GM18517 (cell line): ENCODE data around the gene SDHA.

ENCODE experiments used
- ATAC-seq: cut with Tn5 transposase; IDR thresholded peaks from one replicate; pipeline ENCODE4 v1.9.1; 2021; ENCODE audit warnings: mild to moderate bottlenecking, moderate library complexity; ENCODE audit not compliant: unreplicated experiment

Gene SDHA

GRCh38 chr5:217494-218456 lies at the start of gene SDHA, which contains the start of gene CCDC127:
SDHA (plus strand) TSS chr5:218320; CDS start chr5:218356, 36 bp downstream.
CCDC127 (minus strand) TSS chr5:218153; CDS start chr5:216849, 1,304 bp downstream.
- ATAC-seq = peak; percentile 49

GRCh38 chr5:169071-169727 lies 48.9 kb upstream of the SDHA start:
- no peak for ATAC-seq

DNA sequence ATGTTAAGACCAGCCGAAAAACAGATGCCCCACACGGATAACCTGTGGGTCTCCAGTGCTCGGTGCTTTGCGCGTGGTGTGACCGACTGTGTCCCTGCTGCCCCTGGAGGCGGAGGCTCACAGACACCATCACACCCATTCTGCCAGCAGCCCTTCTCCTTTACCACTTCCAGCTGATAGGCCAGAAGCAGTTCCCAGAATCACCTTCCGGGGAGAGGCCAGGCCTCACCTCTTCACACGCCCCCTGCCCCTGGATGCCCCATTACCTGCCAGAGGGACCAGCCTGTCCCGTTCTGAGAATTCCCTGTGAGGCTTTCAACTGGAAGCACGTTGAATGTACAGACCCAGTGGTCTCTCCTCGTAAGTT lies 48.4 kb upstream of the SDHA start:
- no peak for ATAC-seq

GRCh38 chr5:170971-171800 lies 46.9 kb upstream of the SDHA start:
- no peak for ATAC-seq

DNA sequence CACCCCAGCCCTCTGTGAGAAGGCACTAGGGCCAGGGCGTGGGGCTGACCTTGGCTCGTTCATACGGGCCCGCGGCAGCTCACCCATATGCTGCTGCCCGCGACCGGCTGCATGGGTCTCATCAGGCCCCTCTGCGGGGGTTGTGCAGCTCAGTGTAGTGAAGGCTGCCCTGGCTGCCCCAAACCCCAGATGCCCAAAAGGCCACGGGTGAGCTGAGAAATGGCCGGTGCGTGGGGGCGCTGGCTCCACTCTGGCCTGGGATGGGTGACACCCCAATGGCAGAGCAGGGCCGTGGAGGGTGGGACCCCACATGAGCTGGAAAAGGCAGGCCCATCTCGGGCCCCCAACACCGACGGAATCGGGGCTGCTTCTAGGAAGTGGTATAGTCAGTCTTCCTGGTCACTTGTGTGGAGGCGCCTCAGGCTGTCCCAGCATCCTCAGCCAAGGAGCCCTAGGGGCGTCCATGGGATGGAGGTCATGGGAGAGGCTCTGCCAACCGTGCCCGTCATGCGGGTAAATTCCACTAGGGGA lies 46.3 kb upstream of the SDHA start:
- ATAC-seq = no peak

GRCh38 chr5:172421-172820 lies 45.7 kb upstream of the SDHA start:
- ATAC-seq = no peak

DNA sequence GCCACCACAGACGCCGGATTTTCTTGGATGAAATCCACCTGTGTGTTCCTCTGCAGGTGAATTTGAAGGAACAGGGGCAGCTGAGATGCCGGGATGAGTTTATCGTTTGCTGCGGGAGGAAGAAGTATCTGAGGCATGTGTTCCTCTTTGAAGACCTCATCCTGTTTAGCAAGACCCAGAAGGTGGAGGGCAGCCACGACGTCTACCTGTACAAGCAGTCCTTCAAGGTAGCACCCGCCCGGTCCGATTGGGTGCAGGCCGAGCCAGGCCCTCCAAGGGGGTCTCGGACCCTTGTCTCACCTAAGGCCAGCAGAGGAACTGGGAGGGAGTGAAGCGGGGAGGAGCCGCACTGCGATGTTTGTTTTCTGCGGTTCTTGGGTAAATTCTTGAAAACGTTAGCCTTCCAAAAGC lies 45.3 kb upstream of the SDHA start:
- no peak for ATAC-seq

GRCh38 chr5:173392-174290 lies 44.5 kb upstream of the SDHA start:
- no peak for ATAC-seq

GRCh38 chr5:174291-174600 lies 43.9 kb upstream of the SDHA start:
- ATAC-seq = no peak

GRCh38 chr5:174876-175465 lies 43.1 kb upstream of the SDHA start:
- ATAC-seq = no peak

GRCh38 chr5:176296-176823 lies 41.8 kb upstream of the SDHA start:
- no peak for ATAC-seq

- ATAC-seq = no peak
Measured at GRCh38 chr5:178110-178509, 40.0 kb upstream of the SDHA start.

DNA sequence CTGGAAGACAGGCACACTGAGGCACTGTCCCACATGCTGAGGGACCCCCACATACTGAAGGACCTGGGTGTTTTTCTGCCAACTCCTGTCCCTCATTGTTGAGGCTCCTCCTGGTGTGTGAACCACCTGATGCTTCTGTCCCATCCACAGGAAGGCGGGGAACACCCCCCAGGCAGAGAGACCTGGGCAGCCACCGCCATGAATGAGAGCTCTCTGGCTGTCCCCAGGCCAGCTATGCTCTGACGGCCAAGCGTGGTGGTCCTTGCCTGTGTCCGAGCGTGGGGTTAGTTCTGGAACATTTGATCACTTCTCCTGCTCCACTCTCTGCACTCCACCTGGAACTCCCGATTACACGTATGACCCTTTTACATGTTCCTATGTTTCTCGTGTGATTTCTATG lies 38.7 kb upstream of the SDHA start:
- ATAC-seq = no peak

DNA sequence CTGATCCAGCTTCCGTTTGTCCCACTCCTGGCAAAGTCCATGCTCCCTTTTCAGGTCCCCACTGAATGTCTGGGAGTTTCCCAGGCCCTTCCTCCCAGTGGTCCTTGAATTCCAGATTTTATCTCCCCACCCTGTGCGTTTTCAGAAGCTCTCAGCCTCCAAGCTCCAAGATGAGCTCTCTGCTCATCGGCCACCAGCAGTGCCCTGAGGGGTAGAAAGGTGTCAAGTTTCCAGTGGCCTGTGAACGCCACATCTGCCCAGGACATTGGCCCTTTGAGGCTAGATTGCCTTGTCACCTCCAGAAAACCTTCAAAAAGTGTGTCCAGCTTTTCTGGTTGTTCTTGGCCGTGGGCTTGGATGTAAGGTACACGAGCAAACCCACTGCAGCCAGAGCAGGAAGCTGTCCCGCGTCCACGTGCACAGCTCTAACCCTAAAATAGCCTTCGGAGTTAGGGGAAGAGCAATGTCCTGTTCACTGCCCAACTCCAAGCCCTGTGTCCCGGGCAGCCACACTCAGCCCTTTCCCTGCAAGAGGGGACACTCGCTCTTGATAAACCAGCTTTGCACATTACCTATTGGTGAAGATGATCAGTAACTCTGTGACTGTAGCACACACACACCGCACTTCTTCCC lies 37.7 kb upstream of the SDHA start:
- no peak for ATAC-seq

- ATAC-seq = no peak
Measured at GRCh38 chr5:181160-181559, 37.0 kb upstream of the SDHA start.

DNA sequence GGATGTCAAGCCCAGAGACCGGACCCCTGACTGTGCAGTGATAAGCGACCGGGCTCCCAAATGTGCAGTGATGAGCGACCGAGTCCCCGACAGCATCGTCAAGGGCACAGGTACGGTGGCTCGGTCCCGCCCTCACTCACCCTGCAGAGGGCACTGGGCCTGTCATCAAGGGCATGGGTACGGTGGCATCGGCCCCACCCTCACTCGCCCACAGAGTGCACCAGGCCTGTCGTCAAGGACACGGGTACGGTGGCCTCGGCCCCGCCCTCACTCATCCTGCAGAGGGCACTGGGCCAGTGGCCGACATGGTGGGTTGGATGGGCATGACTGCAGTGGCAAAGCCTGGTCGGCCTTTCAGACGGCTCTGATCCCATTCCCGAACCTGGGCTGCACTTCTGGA lies 36.6 kb upstream of the SDHA start:
- ATAC-seq = no peak

DNA sequence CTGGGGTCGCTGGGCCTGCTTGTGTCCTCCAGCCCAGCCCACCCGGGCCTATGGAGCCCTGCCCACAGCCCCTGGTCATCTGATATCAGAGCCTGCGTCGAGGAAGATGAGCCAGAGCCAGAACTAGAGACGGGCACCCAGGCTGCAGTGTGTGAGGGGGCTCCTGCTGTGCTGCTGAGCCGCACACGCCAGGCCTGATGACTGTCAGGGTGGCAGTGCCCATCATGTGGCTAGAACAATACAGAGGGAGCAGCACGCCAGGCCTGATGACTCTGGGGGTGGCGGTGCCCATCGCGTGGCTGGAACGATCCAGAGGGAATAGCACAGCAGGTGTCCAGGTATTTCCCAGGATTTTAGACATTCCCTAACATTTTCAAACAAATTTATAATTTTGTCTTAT lies 36.0 kb upstream of the SDHA start:
- ATAC-seq = no peak

- ATAC-seq = no peak
Measured at GRCh38 chr5:184471-184870, 33.6 kb upstream of the SDHA start.
